ENCODE measurements around the gene FAM120A.

- TF ChIP-seq, protein P1, sequence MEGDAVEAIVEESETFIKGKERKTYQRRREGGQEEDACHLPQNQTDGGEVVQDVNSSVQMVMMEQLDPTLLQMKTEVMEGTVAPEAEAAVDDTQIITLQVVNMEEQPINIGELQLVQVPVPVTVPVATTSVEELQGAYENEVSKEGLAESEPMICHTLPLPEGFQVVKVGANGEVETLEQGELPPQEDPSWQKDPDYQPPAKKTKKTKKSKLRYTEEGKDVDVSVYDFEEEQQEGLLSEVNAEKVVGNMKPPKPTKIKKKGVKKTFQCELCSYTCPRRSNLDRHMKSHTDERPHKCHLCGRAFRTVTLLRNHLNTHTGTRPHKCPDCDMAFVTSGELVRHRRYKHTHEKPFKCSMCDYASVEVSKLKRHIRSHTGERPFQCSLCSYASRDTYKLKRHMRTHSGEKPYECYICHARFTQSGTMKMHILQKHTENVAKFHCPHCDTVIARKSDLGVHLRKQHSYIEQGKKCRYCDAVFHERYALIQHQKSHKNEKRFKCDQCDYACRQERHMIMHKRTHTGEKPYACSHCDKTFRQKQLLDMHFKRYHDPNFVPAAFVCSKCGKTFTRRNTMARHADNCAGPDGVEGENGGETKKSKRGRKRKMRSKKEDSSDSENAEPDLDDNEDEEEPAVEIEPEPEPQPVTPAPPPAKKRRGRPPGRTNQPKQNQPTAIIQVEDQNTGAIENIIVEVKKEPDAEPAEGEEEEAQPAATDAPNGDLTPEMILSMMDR (conservative IDR thresholded peaks at IDR 0.05; ENCODE audit: low read depth, low read length): no peak
- no peak for TF ChIP-seq EZH2 (IDR thresholded peaks at IDR 0.05; ENCODE audit: low read length, unreplicated experiment)
These were observed 56.3 kb downstream of the FAM120A start for GRCh38 chr9:93507768-93508167.

Measured in PC-3 (cell line).